ENCODE data around the gene IL17REL.

IL17REL gene

GRCh38 chr22:49966774-49967705, 45.5 kb downstream of the IL17REL start:
- peaks cover 15% of the 10 kb centered on the region for H3K79me2 ChIP-seq (ENCODE audit: insufficient read depth, low read depth)
- peaks cover 16% of the 10 kb centered on the region for H3K4me1 ChIP-seq (ENCODE audit: low read depth, poor library complexity, severe bottlenecking)
- no peak for TF ChIP-seq CTCF (conservative IDR thresholded peaks at IDR 0.05; ENCODE audit: low read depth, low read length)
- H3K36me3 ChIP-seq (ENCODE audit: insufficient read depth), result no peaks in the 10 kb centered on the region
- H3K9ac ChIP-seq, result no peak overlapping the region
- H3K27ac ChIP-seq, result no peak overlapping the region
- H2AFZ ChIP-seq (ENCODE audit: low read depth), result no peak overlapping the region
- H3K27me3 ChIP-seq (ENCODE audit: insufficient read depth, low read depth), result no peaks in the 10 kb centered on the region
- no peaks in the 10 kb centered on the region for H4K20me1 ChIP-seq (ENCODE audit: insufficient read depth)
- H3K4me2 ChIP-seq, result no peak overlapping the region
- H3K4me3 ChIP-seq (IDR thresholded peaks at IDR 0.05; ENCODE audit: insufficient read depth, low read depth, low read length), result no peak overlapping the region

- Histone ChIP-seq H3K4me1 (ENCODE audit: low read depth, poor library complexity, severe bottlenecking) (peaks cover 16% of the 10 kb centered on the region), H3K4me3 (IDR thresholded peaks at IDR 0.05; ENCODE audit: insufficient read depth, low read depth, low read length) (no peak overlapping the region), H2AFZ (ENCODE audit: low read depth) (no peak overlapping the region), H3K36me3 (ENCODE audit: insufficient read depth) (no peaks in the 10 kb centered on the region), H3K27ac (no peak overlapping the region), H3K79me2 (ENCODE audit: insufficient read depth, low read depth) (peaks cover 23% of the 10 kb centered on the region), H3K4me2 (no peak overlapping the region), H3K9ac (no peak overlapping the region), H3K27me3 (ENCODE audit: insufficient read depth, low read depth) (no peaks in the 10 kb centered on the region), H4K20me1 (ENCODE audit: insufficient read depth) (no peaks in the 10 kb centered on the region)
- TF ChIP-seq CTCF (conservative IDR thresholded peaks at IDR 0.05; ENCODE audit: low read depth, low read length), result no peak
These were observed 46.4 kb downstream of the IL17REL start for GRCh38 chr22:49966041-49966773.

GRCh38 chr22:49965091-49966040, 47.2 kb downstream of the IL17REL start:
- Histone ChIP-seq H3K9ac (no peak overlapping the region), H3K27me3 (ENCODE audit: insufficient read depth, low read depth) (no peaks in the 10 kb centered on the region), H2AFZ (ENCODE audit: low read depth) (no peak overlapping the region), H3K4me1 (ENCODE audit: low read depth, poor library complexity, severe bottlenecking) (peaks cover 14% of the 10 kb centered on the region), H3K79me2 (ENCODE audit: insufficient read depth, low read depth) (peaks cover 24% of the 10 kb centered on the region), H3K4me3 (IDR thresholded peaks at IDR 0.05; ENCODE audit: insufficient read depth, low read depth, low read length) (no peak overlapping the region), H3K27ac (no peak overlapping the region), H4K20me1 (ENCODE audit: insufficient read depth) (no peaks in the 10 kb centered on the region), H3K4me2 (no peak overlapping the region), H3K36me3 (ENCODE audit: insufficient read depth) (no peaks in the 10 kb centered on the region)
- TF ChIP-seq CTCF (conservative IDR thresholded peaks at IDR 0.05; ENCODE audit: low read depth, low read length), result no peak
